ENCODE data around the gene PDIA6.

The PDIA6 gene

DNA sequence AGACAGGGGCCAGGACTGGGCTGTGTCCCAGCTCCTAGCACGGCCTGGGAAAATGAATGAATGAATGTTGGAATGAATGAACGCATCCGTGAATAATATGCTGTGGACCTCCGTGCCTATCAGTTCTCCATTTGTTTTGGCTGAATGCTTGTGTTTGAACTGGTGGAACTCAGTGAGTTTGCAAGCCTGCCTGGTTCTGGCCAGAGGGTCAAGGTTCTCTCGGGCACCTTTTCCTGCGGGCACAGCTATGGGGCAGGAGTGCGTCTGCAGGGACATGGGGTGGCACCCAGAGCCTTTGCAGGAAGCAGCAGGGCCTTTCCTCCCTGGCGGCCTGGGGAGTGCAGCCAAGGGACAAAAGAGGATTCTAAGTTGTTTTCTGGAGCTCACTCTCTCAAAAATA is 17.6 kb upstream of the PDIA6 start:
- no peak for TF ChIP-seq SPI1 (IDR thresholded peaks at IDR 0.05; ENCODE audit: borderline replicate concordance, low read depth)
- TF ChIP-seq, protein P1, sequence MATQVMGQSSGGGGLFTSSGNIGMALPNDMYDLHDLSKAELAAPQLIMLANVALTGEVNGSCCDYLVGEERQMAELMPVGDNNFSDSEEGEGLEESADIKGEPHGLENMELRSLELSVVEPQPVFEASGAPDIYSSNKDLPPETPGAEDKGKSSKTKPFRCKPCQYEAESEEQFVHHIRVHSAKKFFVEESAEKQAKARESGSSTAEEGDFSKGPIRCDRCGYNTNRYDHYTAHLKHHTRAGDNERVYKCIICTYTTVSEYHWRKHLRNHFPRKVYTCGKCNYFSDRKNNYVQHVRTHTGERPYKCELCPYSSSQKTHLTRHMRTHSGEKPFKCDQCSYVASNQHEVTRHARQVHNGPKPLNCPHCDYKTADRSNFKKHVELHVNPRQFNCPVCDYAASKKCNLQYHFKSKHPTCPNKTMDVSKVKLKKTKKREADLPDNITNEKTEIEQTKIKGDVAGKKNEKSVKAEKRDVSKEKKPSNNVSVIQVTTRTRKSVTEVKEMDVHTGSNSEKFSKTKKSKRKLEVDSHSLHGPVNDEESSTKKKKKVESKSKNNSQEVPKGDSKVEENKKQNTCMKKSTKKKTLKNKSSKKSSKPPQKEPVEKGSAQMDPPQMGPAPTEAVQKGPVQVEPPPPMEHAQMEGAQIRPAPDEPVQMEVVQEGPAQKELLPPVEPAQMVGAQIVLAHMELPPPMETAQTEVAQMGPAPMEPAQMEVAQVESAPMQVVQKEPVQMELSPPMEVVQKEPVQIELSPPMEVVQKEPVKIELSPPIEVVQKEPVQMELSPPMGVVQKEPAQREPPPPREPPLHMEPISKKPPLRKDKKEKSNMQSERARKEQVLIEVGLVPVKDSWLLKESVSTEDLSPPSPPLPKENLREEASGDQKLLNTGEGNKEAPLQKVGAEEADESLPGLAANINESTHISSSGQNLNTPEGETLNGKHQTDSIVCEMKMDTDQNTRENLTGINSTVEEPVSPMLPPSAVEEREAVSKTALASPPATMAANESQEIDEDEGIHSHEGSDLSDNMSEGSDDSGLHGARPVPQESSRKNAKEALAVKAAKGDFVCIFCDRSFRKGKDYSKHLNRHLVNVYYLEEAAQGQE (IDR thresholded peaks at IDR 0.05; ENCODE audit: insufficient replicate concordance, low read depth), result no peak
- no peak for TF ChIP-seq POLR2AphosphoS5 (IDR thresholded peaks at IDR 0.05; ENCODE audit: low read depth)
- TF ChIP-seq GABPA (IDR thresholded peaks at IDR 0.05; ENCODE audit: low read depth), result no peak
- TF ChIP-seq CTCF (IDR thresholded peaks at IDR 0.05; ENCODE audit: insufficient read depth, low read length), result no peak
- no peak overlapping the region for H3K27ac ChIP-seq (replicated peaks)
- H3K27me3 ChIP-seq (ENCODE audit: insufficient read depth, poor library complexity, severe bottlenecking), result peaks cover 27% of the 10 kb centered on the region
- DNase-seq (ENCODE audit: low read depth in 1 of 2, low spot score in 1 of 2), result no peak
- no peak overlapping the region for H3K4me3 ChIP-seq (replicated peaks; ENCODE audit: insufficient read depth, low read length)

GRCh38 chr2:10829299-10829698 is 16.7 kb upstream of the PDIA6 start:
- Histone ChIP-seq H3K27me3 (ENCODE audit: insufficient read depth, poor library complexity, severe bottlenecking) (peaks cover 29% of the 10 kb centered on the region), H3K4me3 (replicated peaks; ENCODE audit: insufficient read depth, low read length) (no peak overlapping the region), H3K27ac (replicated peaks) (no peak overlapping the region)
- DNase-seq (ENCODE audit: low read depth in 1 of 2, low spot score in 1 of 2), result no peak
- TF ChIP-seq GABPA (IDR thresholded peaks at IDR 0.05; ENCODE audit: low read depth) (no peak), SPI1 (IDR thresholded peaks at IDR 0.05; ENCODE audit: borderline replicate concordance, low read depth) (no peak), CTCF (IDR thresholded peaks at IDR 0.05; ENCODE audit: insufficient read depth, low read length) (no peak), POLR2AphosphoS5 (IDR thresholded peaks at IDR 0.05; ENCODE audit: low read depth) (no peak)
- TF ChIP-seq, protein P1 (IDR thresholded peaks at IDR 0.05; ENCODE audit: insufficient replicate concordance, low read depth), result no peak

DNA sequence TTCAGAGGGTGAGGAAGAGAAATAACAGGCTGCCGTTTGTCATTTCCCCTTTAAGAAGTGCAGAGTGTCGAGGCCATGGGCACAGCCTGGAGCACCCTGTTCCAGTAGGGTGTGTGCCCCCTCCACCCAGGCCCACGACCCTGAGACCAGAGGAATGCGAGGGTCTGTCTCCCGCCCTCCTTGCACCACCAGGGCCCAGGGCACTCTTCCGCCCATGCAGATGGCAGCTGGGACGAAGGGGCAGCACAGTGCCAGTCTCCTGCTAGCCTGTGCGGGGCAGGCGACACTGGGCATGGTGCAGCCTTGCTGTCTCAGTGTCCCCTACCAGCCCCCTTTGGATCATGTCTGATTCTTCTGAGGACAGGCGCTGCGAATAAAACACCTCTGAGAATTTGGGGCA is 15.8 kb upstream of the PDIA6 start:
- no peak for TF ChIP-seq GABPA (IDR thresholded peaks at IDR 0.05; ENCODE audit: low read depth)
- no peak for TF ChIP-seq SPI1 (IDR thresholded peaks at IDR 0.05; ENCODE audit: borderline replicate concordance, low read depth)
- TF ChIP-seq, protein P1 (IDR thresholded peaks at IDR 0.05; ENCODE audit: insufficient replicate concordance, low read depth), result no peak
- no peak for TF ChIP-seq CTCF (IDR thresholded peaks at IDR 0.05; ENCODE audit: insufficient read depth, low read length)
- TF ChIP-seq POLR2AphosphoS5 (IDR thresholded peaks at IDR 0.05; ENCODE audit: low read depth), result no peak
- Histone ChIP-seq H3K27ac (replicated peaks) (no peak overlapping the region), H3K4me3 (replicated peaks; ENCODE audit: insufficient read depth, low read length) (no peak overlapping the region), H3K27me3 (ENCODE audit: insufficient read depth, poor library complexity, severe bottlenecking) (peaks cover 29% of the 10 kb centered on the region)
- DNase-seq (ENCODE audit: low read depth in 1 of 2, low spot score in 1 of 2), result no peak

Data from HL-60 (cell line).